Measurements from ENCODE around the gene UBR4. TPM values are rescaled to one million over a fixed set of nuclear protein-coding genes. Genes with fewer than 3 reads are reported as not detected.

Gene UBR4
- total RNA-seq, 1 experiment from 2014 or later, result 107 TPM

- no peaks in the 10 kb centered on the region for H3K27me3 ChIP-seq (ENCODE audit: insufficient read depth, low read length)
- no peaks in the 10 kb centered on the region for H3K9me3 ChIP-seq (ENCODE audit: control insufficient read depth in 1 of 2, insufficient read depth in 1 of 2, low read depth in 1 of 2, low read length in 2 of 2)
- H3K4me3 ChIP-seq (replicated peaks in 1 of 2; ENCODE audit: low read depth in 1 of 2, low read length in 2 of 2), result no peak overlapping the region
- H3K4me2 ChIP-seq (ENCODE audit: low read length), result no peak overlapping the region
- POLR2A ChIA-PET, result no interaction called here
- ATAC-seq (peak; percentile 92), DNase-seq (ENCODE audit: low read depth, low spot score) (peak; percentile 33)
- CTCF ChIA-PET, result interaction anchor here (0.7 to 1.3 kb wide), 4 partner anchors 10 to 230 kb away, joined by 3 to 8 read pairs (median 6); no protein-coding TSS in a partner anchor
- H3K4me1 ChIP-seq (ENCODE audit: control insufficient read depth in 1 of 2, insufficient read depth in 2 of 2, low read length in 2 of 2), result no peaks in the 10 kb centered on the region
- RAD21 ChIA-PET (ENCODE audit: low non-redundant PET in 1 of 2, low total read pairs in 2 of 2, uncharacterized antibody in 2 of 2, unreplicated experiment in 2 of 2), result interaction anchor here in 1 of 2 experiments (0.6 kb wide), 1 partner anchor 229 kb away, joined by 4 read pairs; no protein-coding TSS in a partner anchor
- H3K36me3 ChIP-seq (ENCODE audit: control insufficient read depth in 1 of 2, insufficient read depth in 2 of 2, low read length in 2 of 2), result peaks cover 80 to 87% of the 10 kb centered on the region in 2 experiments
- H4K20me1 ChIP-seq (ENCODE audit: insufficient read depth), result no peaks in the 10 kb centered on the region
- intact Hi-C loops (cut with micrococcal nuclease), result no loop called here
- H3K9me2 ChIP-seq (ENCODE audit: insufficient read depth), result no peaks in the 10 kb centered on the region
- TF ChIP-seq, protein P1, sequence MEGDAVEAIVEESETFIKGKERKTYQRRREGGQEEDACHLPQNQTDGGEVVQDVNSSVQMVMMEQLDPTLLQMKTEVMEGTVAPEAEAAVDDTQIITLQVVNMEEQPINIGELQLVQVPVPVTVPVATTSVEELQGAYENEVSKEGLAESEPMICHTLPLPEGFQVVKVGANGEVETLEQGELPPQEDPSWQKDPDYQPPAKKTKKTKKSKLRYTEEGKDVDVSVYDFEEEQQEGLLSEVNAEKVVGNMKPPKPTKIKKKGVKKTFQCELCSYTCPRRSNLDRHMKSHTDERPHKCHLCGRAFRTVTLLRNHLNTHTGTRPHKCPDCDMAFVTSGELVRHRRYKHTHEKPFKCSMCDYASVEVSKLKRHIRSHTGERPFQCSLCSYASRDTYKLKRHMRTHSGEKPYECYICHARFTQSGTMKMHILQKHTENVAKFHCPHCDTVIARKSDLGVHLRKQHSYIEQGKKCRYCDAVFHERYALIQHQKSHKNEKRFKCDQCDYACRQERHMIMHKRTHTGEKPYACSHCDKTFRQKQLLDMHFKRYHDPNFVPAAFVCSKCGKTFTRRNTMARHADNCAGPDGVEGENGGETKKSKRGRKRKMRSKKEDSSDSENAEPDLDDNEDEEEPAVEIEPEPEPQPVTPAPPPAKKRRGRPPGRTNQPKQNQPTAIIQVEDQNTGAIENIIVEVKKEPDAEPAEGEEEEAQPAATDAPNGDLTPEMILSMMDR (IDR thresholded peaks at IDR 0.05 in 2 of 3, conservative IDR thresholded peaks at IDR 0.05 in 1 of 3; ENCODE audit: borderline replicate concordance in 1 of 3, insufficient read depth in 1 of 3, low read depth in 2 of 3, low read length in 2 of 3), result peak; percentile 37 to 76 (median 53); a peak in 5 of 6 replicates
- no peak for TF ChIP-seq EZH2phosphoT487 (IDR thresholded peaks at IDR 0.05; ENCODE audit: borderline replicate concordance)
- TF ChIP-seq POLR2A (IDR thresholded peaks at IDR 0.05; ENCODE audit: borderline replicate concordance, extremely low read depth, insufficient read depth, insufficient read length), result no peak
- peak; percentile 64 for TF ChIP-seq RAD21 (IDR thresholded peaks at IDR 0.05; ENCODE audit: low read depth)
- TF ChIP-seq TCF7L2 (IDR thresholded peaks at IDR 0.05; ENCODE audit: borderline replicate concordance, extremely low read depth, insufficient read depth, insufficient read length), result no peak
- H3K79me2 ChIP-seq (ENCODE audit: insufficient read depth, low read length), result no peaks in the 10 kb centered on the region
- no peak overlapping the region for H3K27ac ChIP-seq (ENCODE audit: low read depth, low read length)
- H2AFZ ChIP-seq (ENCODE audit: low read depth, low read length, poor library complexity, severe bottlenecking), result no peak overlapping the region
- H3K9ac ChIP-seq (ENCODE audit: low read length), result no peak overlapping the region
- no TSS peak for BruUV-seq (replicated peaks)
These were observed 96.4 kb downstream of the UBR4 start for GRCh38 chr1:19113697-19114092.

Measured in HCT116 (cell line).